Peyer's patch (tissue), 4 donors: ENCODE data around the gene TIMP2.

Experiments used
- POLR2A ChIP-seq, 2 donors: fragments of 450-650 bp; IDR thresholded peaks; one replicate each; pipeline ENCODE4 v1.5.1; 2017; ENCODE audit warnings: antibody characterized with exemption in 2 of 2, mild to moderate bottlenecking in 2 of 2, moderate library complexity in 2 of 2
- TF ChIP-seq, protein P1 (sequence below), 6 experiments: fragments of 450-650 bp in 4 of 6; fragments of 200-600 bp in 2 of 6; sonication (generic) in 1 of 6; IDR thresholded peaks; one replicate each; pipeline ENCODE4 v1.5.1; 2017 to 2019; ENCODE audit warnings: antibody characterized with exemption in 6 of 6, mild to moderate bottlenecking in 3 of 6, moderate library complexity in 1 of 6

DNA sequence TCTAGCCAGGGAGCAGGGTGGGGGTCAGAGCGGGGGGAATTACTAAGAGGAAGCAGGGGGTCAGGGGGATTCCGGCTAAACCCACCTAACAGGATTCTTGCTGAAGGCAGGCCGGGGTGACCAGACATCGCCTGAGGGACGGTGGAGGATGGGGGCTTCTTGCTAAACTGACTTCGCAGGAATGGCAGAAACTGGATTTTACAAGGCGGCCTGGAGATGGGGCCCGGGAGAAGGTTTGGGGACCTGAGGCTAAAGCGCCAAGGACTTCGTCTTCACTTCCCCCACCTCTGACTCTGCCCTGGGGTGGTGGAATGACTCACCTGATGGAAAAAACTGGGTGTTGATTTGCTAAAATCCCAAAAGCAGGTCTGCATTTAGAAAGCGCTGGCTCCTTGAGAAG lies 31.1 kb upstream of the TIMP2 start:
- TF ChIP-seq, protein P1, sequence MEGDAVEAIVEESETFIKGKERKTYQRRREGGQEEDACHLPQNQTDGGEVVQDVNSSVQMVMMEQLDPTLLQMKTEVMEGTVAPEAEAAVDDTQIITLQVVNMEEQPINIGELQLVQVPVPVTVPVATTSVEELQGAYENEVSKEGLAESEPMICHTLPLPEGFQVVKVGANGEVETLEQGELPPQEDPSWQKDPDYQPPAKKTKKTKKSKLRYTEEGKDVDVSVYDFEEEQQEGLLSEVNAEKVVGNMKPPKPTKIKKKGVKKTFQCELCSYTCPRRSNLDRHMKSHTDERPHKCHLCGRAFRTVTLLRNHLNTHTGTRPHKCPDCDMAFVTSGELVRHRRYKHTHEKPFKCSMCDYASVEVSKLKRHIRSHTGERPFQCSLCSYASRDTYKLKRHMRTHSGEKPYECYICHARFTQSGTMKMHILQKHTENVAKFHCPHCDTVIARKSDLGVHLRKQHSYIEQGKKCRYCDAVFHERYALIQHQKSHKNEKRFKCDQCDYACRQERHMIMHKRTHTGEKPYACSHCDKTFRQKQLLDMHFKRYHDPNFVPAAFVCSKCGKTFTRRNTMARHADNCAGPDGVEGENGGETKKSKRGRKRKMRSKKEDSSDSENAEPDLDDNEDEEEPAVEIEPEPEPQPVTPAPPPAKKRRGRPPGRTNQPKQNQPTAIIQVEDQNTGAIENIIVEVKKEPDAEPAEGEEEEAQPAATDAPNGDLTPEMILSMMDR (IDR thresholded peaks at IDR 0.05) = no peak
- no peak for TF ChIP-seq POLR2A (IDR thresholded peaks at IDR 0.05)
